ENCODE data around the gene CLSTN2. TPM values are rescaled to one million over a fixed set of nuclear protein-coding genes. Genes with fewer than 3 reads are reported as not detected.
A peak's percentile ranks its signal among the peaks of the same experiment; 100 is the strongest.
"Not testable (repeated sequence)": the region's sequence is repeated elsewhere in the genome, so short reads cannot be mapped to it uniquely, and the experiment has no call there.

The CLSTN2 gene
- total RNA-seq, 1 experiment from 2014 or later: 0.84 TPM

DNA sequence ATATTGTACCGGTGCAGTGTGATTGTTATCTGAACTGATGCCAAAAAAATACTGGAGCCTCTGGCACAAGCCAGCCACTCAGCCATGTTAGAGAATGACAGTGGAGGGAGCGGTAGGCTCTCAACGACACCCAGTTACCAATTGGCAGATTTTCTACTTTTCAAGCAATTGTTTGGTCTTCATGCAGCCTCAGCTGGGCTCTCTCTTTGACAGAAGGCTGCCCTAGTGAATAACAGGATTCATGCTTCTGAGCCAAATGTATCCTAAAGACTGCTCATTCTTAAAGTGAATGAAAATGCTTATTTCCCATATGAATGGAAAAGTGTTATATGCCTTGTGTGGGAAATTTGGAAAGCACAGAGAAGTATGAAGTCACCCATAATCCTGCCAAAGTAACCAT is 481.7 kb downstream of the CLSTN2 start:
- no peak for DNase-seq (ENCODE audit: low read depth)

DNA sequence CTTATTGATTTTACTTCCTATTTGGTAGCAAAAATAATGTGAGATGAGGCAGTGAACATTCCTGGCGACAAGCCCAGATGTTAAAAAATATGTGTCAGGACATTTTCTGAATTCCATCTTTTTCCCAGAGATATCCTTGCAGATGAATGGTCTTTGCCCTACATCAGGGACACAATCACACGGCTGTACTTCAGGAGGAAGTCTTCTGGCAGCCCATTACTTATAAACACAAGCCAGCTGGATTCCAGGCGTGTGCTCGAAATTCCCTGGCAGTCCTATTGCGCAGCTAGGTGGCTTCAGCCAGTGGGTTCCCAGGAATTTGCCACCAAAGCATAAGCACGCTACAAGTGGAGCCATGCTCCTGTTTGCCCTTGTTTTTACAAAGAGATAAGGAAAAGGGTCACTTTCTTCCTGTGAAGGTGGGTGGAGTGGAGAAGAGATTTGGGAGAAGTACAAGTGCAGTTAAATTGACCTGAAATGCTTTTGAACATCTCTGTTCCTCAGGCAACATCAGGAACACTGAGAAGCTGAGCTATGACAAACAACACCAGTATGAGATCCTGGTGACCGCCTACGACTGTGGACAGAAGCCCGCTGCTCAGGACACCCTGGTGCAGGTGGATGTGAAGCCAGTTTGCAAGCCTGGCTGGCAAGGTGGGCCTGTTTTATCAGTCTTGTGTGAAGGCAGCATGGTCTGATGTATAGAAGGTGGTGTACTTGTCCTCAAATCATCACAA is 485.8 kb downstream of the CLSTN2 start:
- peak; percentile 69 for DNase-seq (ENCODE audit: low read depth)

DNA sequence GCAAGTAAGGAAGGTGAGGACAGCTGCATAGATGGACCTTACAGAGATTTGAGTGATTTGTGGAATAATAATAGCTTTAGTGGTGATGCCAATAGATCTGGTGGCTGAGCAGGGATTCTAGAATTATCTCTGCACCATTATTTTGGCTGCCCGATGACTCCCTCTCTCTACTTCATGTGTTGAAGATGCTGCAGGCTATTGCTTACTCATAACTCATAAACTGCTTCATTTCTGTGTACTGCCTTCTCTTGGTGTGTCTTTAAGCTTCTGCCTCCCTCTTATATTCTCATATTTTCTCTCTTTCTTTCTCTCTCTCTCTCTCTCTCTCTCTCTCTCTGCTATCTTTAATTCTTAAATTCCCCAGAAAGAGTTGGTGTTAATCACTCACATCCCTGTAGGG is 486.9 kb downstream of the CLSTN2 start:
- DNase-seq (ENCODE audit: low read depth): peak; percentile 38

DNA sequence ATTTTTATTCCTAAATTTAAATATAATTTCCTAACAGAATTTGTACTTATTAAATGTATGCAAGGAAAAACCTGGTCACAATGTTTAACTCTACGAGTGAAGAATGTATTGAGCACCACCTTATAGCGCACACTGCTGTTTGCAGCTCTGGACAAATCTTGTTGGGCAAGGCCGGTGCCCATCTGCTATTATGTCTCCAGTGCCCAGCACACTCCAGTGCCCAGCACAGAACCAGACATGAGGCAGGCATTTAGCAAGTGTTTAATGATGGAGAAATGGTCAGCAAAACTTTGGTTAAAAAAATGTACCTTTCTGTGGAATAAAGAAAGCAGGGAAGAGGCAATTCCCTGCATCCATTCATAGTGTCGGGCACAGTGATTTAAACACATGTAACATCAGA is 488.2 kb downstream of the CLSTN2 start:
- no peak for DNase-seq (ENCODE audit: low read depth)

DNA sequence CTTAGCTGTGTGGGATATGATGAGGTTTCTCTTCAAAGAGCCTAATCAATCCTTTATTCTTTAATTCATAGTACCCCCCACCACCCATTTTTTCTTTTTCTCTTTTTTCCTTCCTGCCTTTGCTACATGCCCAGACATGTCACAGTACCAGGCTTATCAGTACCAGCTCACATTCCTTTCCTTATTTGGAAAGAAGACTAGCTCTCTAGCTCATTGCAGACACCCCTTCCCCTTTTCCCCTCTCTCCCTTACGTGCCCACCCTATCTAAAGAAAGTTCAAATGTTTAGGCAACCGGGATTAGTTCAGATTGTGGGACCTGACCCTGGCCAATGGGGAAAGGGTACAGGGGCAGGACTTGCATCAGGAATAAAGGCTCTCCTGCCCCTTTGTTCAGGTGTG is 488.6 kb downstream of the CLSTN2 start:
- not testable (repeated sequence) for DNase-seq (ENCODE audit: low read depth)

DNA sequence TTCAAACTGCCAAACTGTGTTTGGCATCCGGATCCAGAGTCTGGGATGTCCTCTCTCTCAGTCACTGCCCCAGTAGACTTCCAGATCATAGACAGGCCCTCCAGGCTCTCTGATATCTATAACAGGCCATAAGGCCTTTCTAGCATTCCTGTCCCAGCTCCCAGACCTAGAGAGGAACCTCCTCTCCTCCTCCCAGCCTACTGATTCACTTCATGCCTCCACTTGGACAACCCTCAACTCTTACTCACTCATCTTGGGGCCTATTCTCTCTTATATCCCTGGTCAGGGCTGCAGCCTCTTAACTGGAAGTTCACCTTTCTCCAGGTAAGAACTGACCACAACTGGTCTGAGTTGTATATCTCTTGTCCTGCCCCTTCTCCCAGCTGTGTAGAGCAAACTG is 489.2 kb downstream of the CLSTN2 start:
- DNase-seq (ENCODE audit: low read depth): no peak

DNA sequence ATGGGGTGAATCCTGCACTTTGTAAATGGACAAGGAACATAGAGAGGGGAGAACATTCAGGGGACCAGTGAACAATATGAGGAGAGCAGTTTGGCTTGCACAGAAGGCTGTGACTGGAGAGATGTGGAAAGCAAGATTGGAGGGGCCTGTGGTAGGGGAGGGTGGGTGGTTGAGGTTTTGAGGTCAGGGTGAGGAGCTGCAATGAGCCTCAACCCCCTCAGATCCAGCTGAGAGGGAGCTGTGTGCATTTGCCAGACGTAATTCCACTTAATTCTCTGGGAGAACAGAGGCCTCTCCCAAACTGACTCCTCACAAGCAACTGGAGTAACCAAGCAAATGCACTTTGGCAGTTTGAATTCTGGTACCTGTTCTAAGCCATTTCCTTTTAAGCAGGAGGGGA is 489.7 kb downstream of the CLSTN2 start:
- no peak for DNase-seq (ENCODE audit: low read depth)

DNA sequence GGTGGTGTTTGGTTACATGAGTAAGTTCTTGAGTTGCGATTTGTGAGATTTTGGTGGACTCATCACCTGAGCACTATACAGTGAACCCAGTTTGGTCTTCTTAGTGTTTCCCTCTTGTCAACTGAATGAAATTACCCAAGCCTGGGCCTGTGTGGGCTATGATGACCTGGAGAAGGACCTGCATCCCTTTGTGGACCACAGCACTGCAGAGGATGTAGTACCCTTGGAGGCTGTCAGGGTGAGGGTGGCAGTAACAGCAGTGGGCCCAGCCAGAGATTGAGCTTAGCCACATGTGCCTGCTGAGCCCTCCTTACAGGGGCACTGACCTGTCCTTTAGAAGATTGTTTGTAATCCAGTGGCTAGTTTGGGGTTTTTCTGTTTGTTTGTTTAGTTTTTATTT is 492.8 kb downstream of the CLSTN2 start:
- DNase-seq (ENCODE audit: low read depth): no peak

DNA sequence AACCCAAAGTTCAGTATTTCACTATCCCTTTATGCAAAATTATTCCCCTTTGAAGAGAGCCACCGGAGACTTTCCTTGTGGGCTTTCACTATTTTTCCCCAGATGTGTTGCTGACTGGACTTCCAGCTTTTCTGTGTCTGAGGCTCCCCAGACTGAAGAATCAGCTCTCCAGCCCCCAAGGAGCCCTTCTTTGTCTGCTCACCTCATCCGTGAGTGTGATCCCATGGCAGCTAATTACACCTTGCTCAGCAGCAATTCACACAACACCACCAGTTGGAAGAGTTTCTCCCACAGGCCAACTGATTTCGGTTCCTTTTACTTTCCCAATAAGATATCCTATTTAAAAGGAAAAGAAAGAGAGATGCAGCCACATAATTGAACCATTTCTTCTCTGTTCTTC is 493.4 kb downstream of the CLSTN2 start:
- DNase-seq (ENCODE audit: low read depth): no peak

DNA sequence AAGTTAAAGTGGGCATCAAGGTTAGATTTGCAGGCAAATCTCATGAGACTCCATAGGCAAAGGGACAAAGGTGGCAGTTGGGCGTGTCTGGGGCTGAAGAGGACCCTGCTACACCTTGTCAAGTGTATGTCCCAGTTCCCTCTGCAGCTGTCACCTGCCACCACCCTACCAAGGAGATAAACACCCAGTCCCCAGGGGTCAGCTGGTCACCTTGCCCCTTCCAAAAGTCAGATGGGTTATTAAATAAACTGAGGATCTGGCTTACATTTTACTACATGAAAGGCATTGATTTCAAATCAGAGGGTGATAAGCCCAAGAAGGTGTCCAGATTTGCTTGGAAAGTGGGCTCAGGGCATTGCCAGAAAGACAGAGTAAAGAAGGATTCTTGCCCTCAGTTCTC is 494.8 kb downstream of the CLSTN2 start:
- no peak for DNase-seq (ENCODE audit: low read depth)

DNA sequence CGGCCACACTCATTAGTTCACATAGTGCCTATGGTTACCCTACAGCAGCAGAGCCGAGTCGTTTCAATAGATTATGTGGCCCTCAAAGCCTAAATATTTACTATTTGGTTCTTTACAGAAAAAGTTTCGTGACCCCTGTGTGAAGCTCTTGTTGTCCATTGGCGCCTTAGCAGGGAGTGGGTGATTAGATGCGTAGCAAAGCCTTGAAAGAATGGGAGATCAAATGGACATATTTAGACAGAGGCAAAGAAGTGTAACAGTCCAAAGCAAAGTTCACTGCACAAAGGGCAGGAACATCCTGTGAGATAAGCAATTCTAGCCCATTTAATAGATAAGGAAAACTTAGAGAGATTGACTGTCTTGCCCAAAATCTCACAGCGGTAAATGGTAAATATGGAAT is 495.5 kb downstream of the CLSTN2 start:
- no peak for DNase-seq (ENCODE audit: low read depth)

DNA sequence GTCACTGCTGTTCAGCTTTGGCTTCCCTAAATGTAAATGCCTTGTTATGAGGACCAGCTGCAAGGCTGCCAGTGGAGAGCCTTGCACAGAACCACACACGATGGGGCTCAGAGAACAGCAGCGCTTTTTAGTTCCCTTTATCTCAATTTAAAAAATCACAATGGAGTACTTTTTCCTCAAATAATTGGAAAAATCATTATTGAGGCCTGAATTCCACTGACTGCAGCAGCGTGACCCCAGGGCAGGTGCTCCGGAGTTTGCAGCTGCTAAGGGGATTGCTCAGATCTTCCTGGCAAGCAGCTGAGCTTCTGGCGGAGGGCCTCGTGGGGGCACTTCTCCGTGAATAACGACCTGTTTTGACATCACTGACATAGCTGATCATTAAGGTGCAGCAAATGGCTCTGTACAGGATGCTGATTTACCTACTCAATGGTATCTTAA is 497.3 kb downstream of the CLSTN2 start:
- DNase-seq (ENCODE audit: low read depth): no peak

DNA sequence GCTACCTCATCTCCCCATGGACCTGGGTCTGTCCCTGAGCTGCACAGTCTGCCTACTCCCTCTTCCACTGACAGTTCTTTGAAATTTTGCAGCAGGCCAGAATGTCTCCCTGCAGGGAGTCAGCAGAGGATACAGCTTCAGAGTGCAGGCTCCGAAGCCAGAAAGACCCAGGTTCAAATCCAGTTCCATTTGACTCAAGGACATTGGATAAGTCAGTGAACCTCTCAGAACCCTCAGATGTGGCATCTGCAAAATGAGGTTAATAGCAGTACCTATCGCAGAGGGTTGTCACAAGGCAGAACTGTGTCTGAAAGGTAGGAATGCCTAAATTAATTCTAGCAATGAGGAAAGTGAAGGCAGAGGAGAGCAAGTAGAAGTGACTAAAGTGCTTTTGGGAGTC is 498.4 kb downstream of the CLSTN2 start:
- DNase-seq (ENCODE audit: low read depth): no peak

DNA sequence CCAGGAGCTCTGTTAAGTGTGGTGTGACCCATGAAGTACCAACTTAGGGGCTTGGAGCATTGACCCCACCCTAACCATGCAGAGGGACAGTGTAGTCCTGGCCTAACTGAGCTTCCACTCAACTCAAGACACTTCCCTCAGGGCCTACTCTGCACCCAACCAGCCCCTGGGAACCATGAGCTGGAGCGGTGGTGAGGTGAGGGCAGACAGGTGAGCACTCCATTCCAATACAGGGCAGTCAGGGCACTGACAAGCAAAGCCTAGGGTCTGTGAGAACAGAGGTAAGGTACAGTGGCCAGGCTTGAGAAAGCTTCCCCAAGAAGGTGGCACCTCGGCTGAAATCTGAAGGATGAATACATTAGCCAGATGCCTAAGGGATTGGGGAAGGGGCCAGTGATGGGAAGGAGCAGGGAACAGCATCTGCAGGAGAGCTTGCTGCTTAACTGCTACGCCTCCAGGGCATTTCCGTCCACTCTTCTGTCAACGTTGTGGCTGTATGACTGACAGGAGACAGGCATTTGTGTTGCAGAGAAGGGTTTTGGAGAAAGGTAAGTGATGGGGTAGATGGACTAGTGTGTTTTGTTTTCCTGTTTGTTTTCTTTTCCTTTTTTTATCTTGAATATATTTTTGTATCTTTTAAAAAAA is 499.4 kb downstream of the CLSTN2 start:
- DNase-seq (ENCODE audit: low read depth): no peak

DNA sequence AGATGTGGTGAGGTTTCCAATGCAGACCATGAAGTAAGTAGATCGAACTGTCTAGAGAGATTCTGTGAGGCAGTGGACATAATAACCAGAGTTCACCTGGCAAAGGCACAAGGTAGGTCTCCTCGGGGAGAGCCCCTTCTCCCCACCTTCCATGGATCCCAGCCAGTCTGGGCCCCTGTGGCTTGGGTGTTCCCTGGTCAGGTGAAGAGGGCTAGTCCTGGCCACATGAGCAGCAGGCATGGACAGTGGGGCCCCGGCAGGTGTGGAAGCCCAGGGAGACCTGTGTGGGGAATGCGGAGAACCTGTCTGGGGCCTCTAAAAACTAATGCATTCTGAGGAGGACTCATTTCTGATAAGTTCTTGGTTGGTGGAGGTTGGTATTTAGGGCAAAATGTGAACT is 501.4 kb downstream of the CLSTN2 start:
- no peak for DNase-seq (ENCODE audit: low read depth)

DNA sequence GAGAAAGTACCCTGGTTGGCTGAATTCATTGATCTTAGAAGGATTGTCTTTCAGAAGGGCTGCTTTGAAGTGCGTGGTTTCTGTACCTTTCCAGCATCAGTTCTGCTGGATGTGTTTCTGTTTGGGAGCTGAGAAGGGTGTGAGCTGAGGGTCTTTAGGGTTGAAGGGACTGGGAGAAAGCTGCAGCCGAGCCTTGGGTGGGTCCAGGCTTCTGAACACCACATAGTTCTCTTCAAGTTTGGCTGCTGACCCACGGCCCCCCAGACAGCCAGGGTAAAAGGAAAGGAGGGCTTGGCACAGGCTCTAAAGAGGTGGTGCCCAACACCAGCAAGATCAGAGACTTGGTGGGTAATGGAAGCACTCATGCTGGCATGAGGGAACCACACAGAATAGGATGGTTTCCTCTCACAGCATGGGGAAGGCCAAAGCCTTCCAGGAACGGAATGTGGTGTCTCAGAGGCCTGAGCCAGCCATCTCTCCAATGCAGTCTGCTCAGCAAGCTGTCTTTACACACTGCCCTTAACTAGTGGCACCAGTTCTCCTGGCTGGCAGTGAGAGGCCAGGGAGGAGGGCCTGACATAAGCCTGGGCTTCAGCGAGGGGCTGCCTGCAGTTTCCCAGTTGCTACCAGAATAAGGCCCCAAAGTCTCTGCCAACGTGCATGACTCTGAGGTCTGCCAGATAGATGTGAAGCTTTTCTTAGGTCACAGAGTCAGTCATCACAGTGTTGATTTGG is 503.9 kb downstream of the CLSTN2 start:
- no peak for DNase-seq (ENCODE audit: low read depth)

DNA sequence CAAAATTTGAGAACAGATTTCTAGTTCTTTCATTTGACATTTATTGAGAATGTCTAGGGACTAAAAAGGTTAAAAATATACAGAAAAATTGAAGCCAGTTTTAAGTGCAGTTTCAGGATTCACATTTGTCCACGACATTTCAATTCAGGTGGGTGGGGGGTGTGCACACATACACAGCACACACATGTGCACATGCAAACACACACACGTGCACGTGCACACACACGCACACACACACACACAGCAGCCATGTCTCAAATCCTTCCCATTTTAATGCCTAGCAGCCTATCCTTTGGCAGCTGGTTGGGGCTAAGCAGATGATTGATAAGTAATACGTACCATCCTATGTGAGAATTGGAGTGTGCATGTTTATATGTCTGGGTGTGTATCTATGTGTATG is 504.5 kb downstream of the CLSTN2 start:
- DNase-seq (ENCODE audit: low read depth): no peak

DNA sequence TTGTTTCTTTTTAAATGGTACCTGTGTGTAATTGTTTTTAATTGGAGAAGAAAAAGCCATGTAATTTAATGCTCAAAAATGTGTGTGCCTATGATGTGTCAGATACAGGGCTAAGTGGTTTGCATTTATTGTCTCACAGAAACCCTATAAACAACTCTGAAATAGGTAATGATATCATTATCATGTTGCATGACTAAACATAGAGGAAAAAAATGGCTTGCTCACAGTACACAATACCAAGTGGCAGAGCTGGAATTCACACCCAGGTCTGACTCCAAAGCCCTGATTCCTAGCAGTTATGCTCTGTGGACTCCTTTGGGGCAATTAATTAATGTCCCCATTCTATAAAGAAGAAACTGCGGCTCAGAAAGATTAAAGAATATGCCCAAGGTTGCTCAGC is 505.5 kb downstream of the CLSTN2 start:
- no peak for DNase-seq (ENCODE audit: low read depth)

DNA sequence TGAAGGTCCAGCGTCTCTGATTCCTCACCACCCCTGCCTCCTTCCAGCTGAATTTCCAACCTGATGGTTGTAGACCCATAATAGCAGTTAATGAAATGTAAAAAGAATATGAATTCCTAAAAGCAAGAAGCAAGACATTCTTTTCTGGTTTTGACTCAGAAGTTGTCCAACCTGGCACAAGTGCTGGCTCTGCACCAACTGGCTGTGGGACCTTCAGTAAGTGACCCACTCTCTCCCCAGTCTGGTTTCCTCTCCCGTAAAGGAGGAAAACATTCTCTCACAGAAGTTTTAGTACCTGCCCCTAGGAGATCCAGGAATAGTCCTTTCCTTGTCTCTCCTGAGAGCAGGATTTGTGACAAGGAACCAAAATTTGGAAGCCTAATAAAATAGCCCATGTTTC is 506.0 kb downstream of the CLSTN2 start:
- peak; percentile 83 for DNase-seq (ENCODE audit: low read depth)

DNA sequence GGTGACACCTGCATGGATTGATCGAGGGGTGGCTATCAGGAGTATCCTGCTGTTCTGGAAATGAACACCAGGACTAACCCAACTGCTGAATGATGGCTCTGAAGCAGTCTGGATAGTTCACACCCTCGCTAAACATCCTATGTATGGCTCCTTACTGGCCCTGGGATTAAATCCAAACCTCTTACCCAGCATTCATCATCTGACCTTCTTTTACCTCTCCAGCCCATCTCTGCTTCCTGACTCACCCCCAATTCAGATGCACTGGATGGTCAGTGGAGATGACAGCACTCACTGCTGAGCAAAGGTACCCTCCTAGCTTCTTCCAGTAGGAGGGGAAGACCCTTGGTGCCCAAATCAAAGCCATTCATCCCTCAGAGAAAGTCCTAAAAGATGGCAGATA is 507.6 kb downstream of the CLSTN2 start:
- no peak for DNase-seq (ENCODE audit: low read depth)

DNA sequence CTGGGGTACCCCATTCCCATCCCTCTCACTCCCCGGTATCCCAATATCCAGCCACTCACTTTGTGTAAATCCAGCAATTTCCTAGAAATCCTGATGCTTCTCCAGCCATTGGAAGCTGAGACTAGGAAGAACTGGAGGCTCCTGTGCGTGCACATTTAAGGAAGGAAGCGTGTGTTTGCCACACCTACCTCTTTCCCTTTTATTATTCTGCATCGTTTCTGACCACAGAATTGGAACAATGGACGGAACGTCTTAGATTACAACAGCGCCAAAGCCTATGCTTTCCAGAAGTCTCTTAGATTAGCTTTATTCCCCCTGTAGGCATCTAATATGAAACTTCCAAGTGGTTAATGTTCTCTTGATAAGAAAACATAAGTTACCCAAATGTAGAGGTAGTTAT is 508.1 kb downstream of the CLSTN2 start:
- no peak for DNase-seq (ENCODE audit: low read depth)

DNA sequence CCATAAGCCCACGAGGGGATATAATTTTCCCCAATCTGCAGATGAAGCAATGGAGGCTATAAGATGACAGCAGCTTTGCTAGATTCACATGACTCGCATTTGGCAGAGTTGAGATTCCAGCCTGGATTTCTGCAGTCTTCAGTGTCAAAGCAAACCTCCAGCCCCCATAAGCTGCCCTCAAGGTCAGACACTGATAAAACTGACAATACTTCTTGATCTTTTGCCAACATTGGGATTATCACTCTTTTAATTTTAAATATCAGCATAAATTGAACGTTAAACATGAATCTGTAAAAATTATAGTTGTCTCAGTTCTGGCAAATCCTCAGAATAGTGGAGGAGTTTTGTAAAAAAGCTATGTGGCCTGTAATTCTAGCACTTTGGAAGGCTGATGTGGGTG is 508.8 kb downstream of the CLSTN2 start:
- no peak for DNase-seq (ENCODE audit: low read depth)

DNA sequence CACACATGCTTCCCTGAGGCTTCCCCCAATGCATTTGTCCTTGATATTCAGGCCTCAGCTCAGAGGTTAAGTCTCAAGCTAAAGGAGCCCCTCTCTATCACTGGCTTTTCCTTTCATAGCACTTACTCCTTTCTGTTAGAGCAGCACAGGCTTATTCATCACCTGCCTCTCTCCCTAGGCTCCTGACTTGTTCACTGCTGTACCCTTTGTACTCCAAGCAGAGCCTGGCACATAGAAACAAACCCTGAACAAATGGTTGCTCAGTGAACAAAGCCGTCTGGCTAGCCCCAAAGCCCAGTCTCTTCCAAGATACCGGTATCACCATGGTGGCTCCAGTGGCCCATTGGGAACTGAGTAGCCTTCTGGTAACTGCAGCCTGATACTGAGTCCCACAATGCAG is 511.7 kb downstream of the CLSTN2 start:
- no peak for DNase-seq (ENCODE audit: low read depth)

Data from RPMI7951 (cell line).